ENCODE measurements around the gene TMEM132C. TPM values are rescaled to one million over a fixed set of nuclear protein-coding genes. Genes with fewer than 3 reads are reported as not detected.

The TMEM132C gene
- total RNA-seq, 2 experiments from 2014 or later, result not detected

- ChIA-PET POLR2A (no interaction called here), CTCF (no interaction called here)
- no peaks in the 10 kb centered on the region for H3K36me3 Mint-ChIP-seq
- no peaks in the 10 kb centered on the region for H3K27me3 Mint-ChIP-seq
- no peak overlapping the region for H3K27ac Mint-ChIP-seq
- peaks cover 3% of the 10 kb centered on the region for H3K9me3 Mint-ChIP-seq
- no peaks in the 10 kb centered on the region for H3K4me1 Mint-ChIP-seq (ENCODE audit: low read depth)
- intact Hi-C loops (cut with micrococcal nuclease), result no loop called here
- DNase-seq, result no peak
- no peak overlapping the region for H3K4me3 Mint-ChIP-seq
Measured at GRCh38 chr12:128687851-128688250, 420.9 kb downstream of the TMEM132C start.

- intact Hi-C loops (cut with micrococcal nuclease), result no loop called here
- no peak overlapping the region for H3K27ac Mint-ChIP-seq
- POLR2A ChIA-PET, result no interaction called here
Measured at GRCh38 chr12:128690641-128691040, 423.7 kb downstream of the TMEM132C start.

GRCh38 chr12:128693115-128693514 is 426.1 kb downstream of the TMEM132C start:
- ChIA-PET CTCF (no interaction called here), POLR2A (no interaction called here)
- Mint-ChIP-seq H3K27ac (no peak overlapping the region), H3K9me3 (peaks cover 16% of the 10 kb centered on the region), H3K4me1 (ENCODE audit: low read depth) (no peaks in the 10 kb centered on the region), H3K27me3 (no peaks in the 10 kb centered on the region), H3K36me3 (no peaks in the 10 kb centered on the region), H3K4me3 (no peak overlapping the region)
- DNase-seq, result no peak
- intact Hi-C loops (cut with micrococcal nuclease), result no loop called here

More at GRCh38 chr12:128690641-128691040, 423.7 kb downstream of the TMEM132C start:
- Mint-ChIP-seq H3K9me3 (peaks cover 5% of the 10 kb centered on the region), H3K4me1 (ENCODE audit: low read depth) (no peaks in the 10 kb centered on the region), H3K4me3 (no peak overlapping the region), H3K27me3 (no peaks in the 10 kb centered on the region), H3K36me3 (no peaks in the 10 kb centered on the region)
- CTCF ChIA-PET, result no interaction called here
- DNase-seq, result no peak

- DNase-seq, result no peak
- no peaks in the 10 kb centered on the region for H3K27me3 Mint-ChIP-seq
- ChIA-PET POLR2A (no interaction called here), CTCF (no interaction called here)
- H3K27ac Mint-ChIP-seq, result no peak overlapping the region
- H3K9me3 Mint-ChIP-seq, result peaks cover 16% of the 10 kb centered on the region
- no peak overlapping the region for H3K4me3 Mint-ChIP-seq
- intact Hi-C loops (cut with micrococcal nuclease), result no loop called here
- H3K4me1 Mint-ChIP-seq (ENCODE audit: low read depth), result no peaks in the 10 kb centered on the region
- no peaks in the 10 kb centered on the region for H3K36me3 Mint-ChIP-seq
Measured at GRCh38 chr12:128693771-128694170, 426.8 kb downstream of the TMEM132C start.

- H3K4me1 Mint-ChIP-seq (ENCODE audit: low read depth), result no peaks in the 10 kb centered on the region
- H3K27ac Mint-ChIP-seq, result no peak overlapping the region
- peaks cover 16% of the 10 kb centered on the region for H3K9me3 Mint-ChIP-seq
- CTCF ChIA-PET, result no interaction called here
- no peaks in the 10 kb centered on the region for H3K27me3 Mint-ChIP-seq
- H3K4me3 Mint-ChIP-seq, result no peak overlapping the region
- DNase-seq, result no peak
- POLR2A ChIA-PET, result no interaction called here
- H3K36me3 Mint-ChIP-seq, result no peaks in the 10 kb centered on the region
- intact Hi-C loops (cut with micrococcal nuclease), result no loop called here
Measured at GRCh38 chr12:128694445-128694844, 427.5 kb downstream of the TMEM132C start.

GRCh38 chr12:128695697-128696096 is 428.7 kb downstream of the TMEM132C start:
- POLR2A ChIA-PET, result no interaction called here
- H3K4me1 Mint-ChIP-seq (ENCODE audit: low read depth), result no peaks in the 10 kb centered on the region
- CTCF ChIA-PET, result no interaction called here
- H3K9me3 Mint-ChIP-seq, result peaks cover 16% of the 10 kb centered on the region
- intact Hi-C loops (cut with micrococcal nuclease), result no loop called here
- DNase-seq, result no peak
- no peaks in the 10 kb centered on the region for H3K36me3 Mint-ChIP-seq
- no peaks in the 10 kb centered on the region for H3K27me3 Mint-ChIP-seq
- no peak overlapping the region for H3K4me3 Mint-ChIP-seq
- no peak overlapping the region for H3K27ac Mint-ChIP-seq

- DNase-seq, result no peak
- POLR2A ChIA-PET, result no interaction called here
- Mint-ChIP-seq H3K36me3 (no peaks in the 10 kb centered on the region), H3K4me3 (no peak overlapping the region), H3K9me3 (peaks cover 16% of the 10 kb centered on the region), H3K4me1 (ENCODE audit: low read depth) (no peaks in the 10 kb centered on the region), H3K27me3 (no peaks in the 10 kb centered on the region), H3K27ac (no peak overlapping the region)
- CTCF ChIA-PET, result no interaction called here
- intact Hi-C loops (cut with micrococcal nuclease), result no loop called here
Measured at GRCh38 chr12:128698301-128698972, 431.5 kb downstream of the TMEM132C start.

GRCh38 chr12:128699106-128699505 is 432.1 kb downstream of the TMEM132C start:
- intact Hi-C loops (cut with micrococcal nuclease), result no loop called here
- Mint-ChIP-seq H3K27ac (no peak overlapping the region), H3K36me3 (no peaks in the 10 kb centered on the region), H3K4me3 (no peak overlapping the region), H3K4me1 (ENCODE audit: low read depth) (no peaks in the 10 kb centered on the region), H3K27me3 (no peaks in the 10 kb centered on the region), H3K9me3 (peaks cover 16% of the 10 kb centered on the region)
- DNase-seq, result no peak
- CTCF ChIA-PET, result no interaction called here
- POLR2A ChIA-PET, result no interaction called here

- Mint-ChIP-seq H3K9me3 (peaks cover 8% of the 10 kb centered on the region), H3K4me3 (no peak overlapping the region), H3K27me3 (no peaks in the 10 kb centered on the region), H3K27ac (no peak overlapping the region), H3K36me3 (no peaks in the 10 kb centered on the region), H3K4me1 (ENCODE audit: low read depth) (no peaks in the 10 kb centered on the region)
- intact Hi-C loops (cut with micrococcal nuclease), result no loop called here
- POLR2A ChIA-PET, result no interaction called here
- CTCF ChIA-PET, result no interaction called here
- no peak for DNase-seq
Measured at GRCh38 chr12:128702371-128702770, 435.4 kb downstream of the TMEM132C start.

- no peak overlapping the region for H3K4me3 Mint-ChIP-seq
- ChIA-PET POLR2A (no interaction called here), CTCF (no interaction called here)
- DNase-seq, result no peak
- no peak overlapping the region for H3K27ac Mint-ChIP-seq
- H3K9me3 Mint-ChIP-seq, result peaks cover 6% of the 10 kb centered on the region
- intact Hi-C loops (cut with micrococcal nuclease), result no loop called here
- no peaks in the 10 kb centered on the region for H3K27me3 Mint-ChIP-seq
- H3K4me1 Mint-ChIP-seq (ENCODE audit: low read depth), result no peaks in the 10 kb centered on the region
- H3K36me3 Mint-ChIP-seq, result no peaks in the 10 kb centered on the region
Measured at GRCh38 chr12:128705140-128705539, 438.2 kb downstream of the TMEM132C start.

GRCh38 chr12:128707488-128707887 is 440.5 kb downstream of the TMEM132C start:
- Mint-ChIP-seq H3K27me3 (no peaks in the 10 kb centered on the region), H3K9me3 (peaks cover 6% of the 10 kb centered on the region), H3K4me1 (ENCODE audit: low read depth) (no peaks in the 10 kb centered on the region), H3K4me3 (no peak overlapping the region), H3K36me3 (no peaks in the 10 kb centered on the region), H3K27ac (no peak overlapping the region)
- ChIA-PET CTCF (no interaction called here), POLR2A (no interaction called here)
- intact Hi-C loops (cut with micrococcal nuclease), result no loop called here
- no peak for DNase-seq

GRCh38 chr12:128708789-128709188 is 441.8 kb downstream of the TMEM132C start:
- Mint-ChIP-seq H3K27ac (no peak overlapping the region), H3K4me3 (no peak overlapping the region), H3K27me3 (no peaks in the 10 kb centered on the region), H3K4me1 (ENCODE audit: low read depth) (no peaks in the 10 kb centered on the region), H3K36me3 (no peaks in the 10 kb centered on the region), H3K9me3 (peaks cover 6% of the 10 kb centered on the region)
- ChIA-PET POLR2A (no interaction called here), CTCF (no interaction called here)
- intact Hi-C loops (cut with micrococcal nuclease), result no loop called here
- DNase-seq, result no peak

GRCh38 chr12:128709660-128710059 is 442.7 kb downstream of the TMEM132C start:
- CTCF ChIA-PET, result no interaction called here
- DNase-seq, result no peak

More at GRCh38 chr12:128709660-128710059, 442.7 kb downstream of the TMEM132C start:
- intact Hi-C loops (cut with micrococcal nuclease), result no loop called here
- Mint-ChIP-seq H3K4me3 (no peak overlapping the region), H3K9me3 (peaks cover 6% of the 10 kb centered on the region), H3K27ac (no peak overlapping the region), H3K27me3 (no peaks in the 10 kb centered on the region), H3K4me1 (ENCODE audit: low read depth) (no peaks in the 10 kb centered on the region), H3K36me3 (no peaks in the 10 kb centered on the region)
- POLR2A ChIA-PET, result no interaction called here
